Aorta (tissue), 5 donors: ENCODE data around the gene FBXO10. TPM values are rescaled to one million over a fixed set of nuclear protein-coding genes. Genes with fewer than 3 reads are reported as not detected.

Experiments
- ATAC-seq: fragments of 200-7000 bp; cut with Tn5 transposase; one replicate; pipeline ENCODE4 v1.9.1; 2022; ENCODE audit warnings: moderate library complexity; ENCODE audit not compliant: low FRiP score
- DNase-seq, 2 donors: peaks; one replicate each; pipeline ENCODE4 v3.0.0-alpha.2; 2020
- H3K27ac ChIP-seq, 2 donors: one replicate each; pipeline ENCODE4 v1.5.1; 2013; ENCODE audit warnings: low read length in 2 of 2, mild to moderate bottlenecking in 2 of 2, moderate library complexity in 2 of 2, control low read depth in 1 of 2, inconsistent platforms in 1 of 2, low read depth in 1 of 2
- H3K27me3 ChIP-seq, 2 donors: one replicate each; pipeline ENCODE4 v1.6.1; 2013; ENCODE audit warnings: control low read depth in 1 of 2, low read length in 1 of 2, mild to moderate bottlenecking in 1 of 2, moderate library complexity in 1 of 2; ENCODE audit not compliant: insufficient read depth in 2 of 2, control insufficient read depth in 1 of 2
- H3K36me3 ChIP-seq, 2 donors: one replicate each; pipeline ENCODE4 v1.6.1; 2013; ENCODE audit warnings: control low read depth in 1 of 2, low read length in 1 of 2, mild to moderate bottlenecking in 1 of 2; ENCODE audit not compliant: insufficient read depth in 2 of 2, control insufficient read depth in 1 of 2
- H3K4me1 ChIP-seq, 2 donors: one replicate each; pipeline ENCODE4 v1.6.1; 2013; ENCODE audit warnings: low read length in 2 of 2, control low read depth in 1 of 2, mild to moderate bottlenecking in 1 of 2, moderate library complexity in 1 of 2; ENCODE audit not compliant: insufficient read depth in 2 of 2, control insufficient read depth in 1 of 2
- H3K4me3 ChIP-seq, 2 donors: one replicate each; pipeline ENCODE4 v1.5.1; 2013; ENCODE audit warnings: low read length in 2 of 2, control low read depth in 1 of 2, mild to moderate bottlenecking in 1 of 2
- H3K9me3 ChIP-seq: one replicate; pipeline ENCODE4 v1.6.1; 2013; ENCODE audit warnings: mild to moderate bottlenecking, low read length; ENCODE audit not compliant: control insufficient read depth
- WGBS, 2 donors: extraction: QIAGEN DNeasy Blood & Tissue Kit; methylation state at CpG; one replicate each; pipeline ENCODE4 v1.1.7; 2013; 5-methylcytosine and 5-hydroxymethylcytosine counted together
- intact Hi-C, 2 donors: fragments of 100-400 bp; cut with DNase I; formaldehyde crosslinking; loops; one replicate each; pipeline versions ENCODE4 v1.14.2 to v1.15.0; 2022
- polyA plus RNA-seq, 2 donors: library from polyadenylated mRNA; stranded (reverse); fragments of 200-250 nt; gene quantifications; one replicate each; pipeline ENCODE4 v1.2.3, GENCODE V29; 2013
- total RNA-seq, 2 donors: library from RNA; stranded (reverse); fragmentation: NEBNext Ultra II Directional; extraction: Animal tissue kit (Norgen Biotek cat#: 25700); gene quantifications; one replicate each; pipeline ENCODE4 v1.2.1, GENCODE V29; 2021
- donor health status: healthy with polysubstance abuse.
- donor health status: Bipolar disorder and iron deficiency.
- donor health status: DM: no; HTN: no; CAD: no.
- donor health status: DM: no; HTN: no; CAD: no.
- donor health status: DM: yes; HTN: yes; CAD: no.

The FBXO10 gene
- total and polyA plus RNA-seq, 4 donors: 0.38 to 7.8 (median 6.8) TPM

DNA sequence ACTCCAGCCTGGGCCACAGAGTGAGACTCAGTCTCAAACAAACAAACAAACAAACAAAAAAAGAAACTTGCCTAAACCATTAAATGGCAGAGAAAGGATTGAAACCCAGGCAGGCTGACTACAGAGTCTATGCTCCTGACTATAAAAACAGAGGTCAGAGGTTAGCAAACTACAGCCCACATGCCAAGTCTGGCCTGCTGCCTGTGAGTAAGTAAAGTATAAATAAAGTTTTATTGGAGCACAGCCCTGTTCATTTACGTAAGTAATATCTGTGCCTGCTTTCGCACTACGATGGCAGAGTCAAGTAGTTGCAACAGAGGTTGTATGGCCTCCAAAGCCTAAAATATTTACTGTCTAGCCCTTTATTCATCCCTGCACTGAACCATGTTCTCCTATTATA is 78.9 kb downstream of the FBXO10 start:
- Histone ChIP-seq H3K4me3 (no peak overlapping the region), H3K36me3 (peaks cover 7 to 9% of the 10 kb centered on the region in 2 donors), H3K4me1 (peaks cover 0 to 3% of the 10 kb centered on the region in 2 donors), H3K9me3 (no peaks in the 10 kb centered on the region), H3K27ac (no peak overlapping the region), H3K27me3 (no peaks in the 10 kb centered on the region)
- intact Hi-C loops: no loop called here
- DNase-seq (no peak), ATAC-seq (no peak)
- 95 to 96% methylated on average over 3 of the region's 3 CpGs for WGBS, 2 donors

- intact Hi-C loops: no loop called here
- WGBS, 2 donors: 5 to 13% methylated on average over 4 of the region's 4 CpGs
- ATAC-seq: peak; percentile 46
Observed at GRCh38 chr9:37496020-37496419, 80.2 kb downstream of the FBXO10 start.

DNA sequence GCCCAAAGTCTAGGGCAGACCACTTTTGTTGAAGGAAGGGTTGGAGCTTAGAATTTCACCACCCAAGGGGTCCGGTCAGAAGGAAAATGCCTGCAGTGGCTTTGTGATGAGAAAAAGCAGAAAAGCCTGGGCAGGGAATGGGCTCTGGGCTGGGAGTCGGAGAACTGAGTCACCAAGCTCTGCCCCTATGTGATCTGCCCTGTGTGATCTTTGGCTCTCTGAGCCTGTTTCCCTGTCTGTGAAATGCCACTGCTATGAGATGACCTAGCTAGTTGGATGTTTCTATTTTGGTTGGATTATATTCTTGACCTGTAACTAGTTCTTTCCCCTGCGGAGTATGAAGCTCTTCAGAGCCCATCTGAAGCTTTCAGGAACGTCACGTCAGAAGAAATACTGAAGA is 80.6 kb downstream of the FBXO10 start:
- intact Hi-C loops: loop anchor here in 1 of 2 donors (2.0 kb wide), 1 partner anchor 73 kb away; the partner anchor contains the start of gene GRHPR

More at GRCh38 chr9:37496020-37496419, 80.2 kb downstream of the FBXO10 start:
- Histone ChIP-seq H3K27me3 (no peaks in the 10 kb centered on the region), H3K9me3 (no peaks in the 10 kb centered on the region), H3K27ac (peak overlapping the region in 1 of 2 donors; percentile 94), H3K4me1 (peaks cover 0 to 3% of the 10 kb centered on the region in 2 donors), H3K4me3 (no peak overlapping the region), H3K36me3 (peaks cover 4 to 5% of the 10 kb centered on the region in 2 donors)
- DNase-seq: no peak

DNA sequence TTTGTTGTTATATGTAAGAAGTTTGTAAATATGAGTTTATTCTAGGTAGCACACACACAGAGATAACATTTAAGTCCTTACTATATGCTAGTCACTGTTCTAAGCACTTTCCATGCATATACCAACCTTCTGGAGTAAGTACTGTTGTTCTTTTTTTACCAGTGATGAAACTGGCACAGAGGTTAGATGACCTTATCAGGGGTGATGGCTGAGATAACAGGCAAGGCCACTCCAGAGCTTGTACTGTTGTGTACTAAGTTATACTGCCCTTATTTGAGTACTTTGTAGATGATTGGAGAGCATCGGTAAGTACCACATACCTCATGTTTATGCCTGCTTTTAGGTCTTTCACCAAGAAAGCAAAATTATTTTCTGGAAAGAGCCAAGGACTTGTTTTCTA is 84.2 kb downstream of the FBXO10 start:
- intact Hi-C loops: no loop called here
- H3K27ac ChIP-seq: peak overlapping the region in 1 of 2 donors; percentile 3
- H3K36me3 ChIP-seq: peaks cover 2 to 4% of the 10 kb centered on the region in 2 donors
- no peaks in the 10 kb centered on the region for H3K27me3 ChIP-seq
- no peak for ATAC-seq
- WGBS, 2 donors: 84 to 89% methylated on average over 1 of the region's 1 CpG
- H3K4me1 ChIP-seq: peaks cover 1 to 3% of the 10 kb centered on the region in 2 donors
- H3K9me3 ChIP-seq: no peaks in the 10 kb centered on the region
- no peak for DNase-seq
- H3K4me3 ChIP-seq: no peak overlapping the region

More for the DNA sequence above, 80.6 kb downstream of the FBXO10 start:
- 11 to 13% methylated on average over 5 of the region's 5 CpGs for WGBS, 2 donors
- peaks cover 0 to 3% of the 10 kb centered on the region in 2 donors for H3K4me1 ChIP-seq
- no peaks in the 10 kb centered on the region for H3K9me3 ChIP-seq
- no peaks in the 10 kb centered on the region for H3K27me3 ChIP-seq
- ATAC-seq (peak; percentile 73), DNase-seq (no peak)
- H3K27ac ChIP-seq: peak overlapping the region; percentile 18 to 94
- H3K36me3 ChIP-seq: peaks cover 3 to 4% of the 10 kb centered on the region in 2 donors
- no peak overlapping the region for H3K4me3 ChIP-seq

DNA sequence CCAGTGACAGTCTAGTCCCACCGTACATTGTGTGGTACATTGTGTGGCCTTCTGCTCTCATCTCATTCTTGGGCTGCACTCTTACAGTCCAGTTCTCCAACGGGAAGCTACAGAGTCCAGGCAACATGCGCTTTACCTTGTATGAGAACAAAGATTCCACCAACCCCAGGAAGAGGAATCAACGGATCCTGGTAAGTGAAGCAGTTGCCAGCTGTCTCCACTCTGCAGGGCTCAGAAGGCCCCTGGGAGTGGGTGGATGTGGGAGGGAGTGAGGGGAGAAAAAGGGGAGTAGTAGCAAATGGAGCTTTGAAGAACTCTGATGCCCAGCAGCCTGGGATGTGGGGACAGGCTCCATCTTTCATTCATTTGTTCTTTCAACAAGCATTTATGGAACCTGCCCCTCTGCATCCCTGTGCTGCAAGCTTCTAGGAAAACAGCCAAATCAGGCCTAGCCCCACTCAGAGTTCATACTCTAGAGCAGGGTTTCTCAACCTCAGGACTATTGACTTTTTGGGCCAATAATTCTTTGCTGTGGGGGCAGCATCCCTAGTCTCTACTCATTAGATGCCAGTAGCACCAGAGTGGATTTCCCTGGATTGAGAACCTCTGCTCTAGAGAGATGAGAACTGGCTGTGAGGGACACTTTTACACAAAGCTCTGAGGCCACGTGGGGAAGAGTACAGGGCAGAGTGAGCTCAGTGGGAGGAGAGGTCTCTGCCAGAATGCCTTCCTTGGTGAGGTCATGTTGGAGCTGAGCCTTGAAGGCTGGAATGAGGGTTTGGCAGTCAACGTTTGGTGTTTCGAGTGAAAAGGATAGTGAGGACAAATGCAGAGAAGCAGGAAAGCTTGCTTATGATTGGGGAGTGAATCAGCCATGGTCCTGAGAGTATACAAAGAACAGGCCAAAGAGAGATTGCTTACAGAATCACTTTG is 89.3 kb downstream of the FBXO10 start:
- H3K9me3 ChIP-seq: no peaks in the 10 kb centered on the region
- no peak overlapping the region for H3K4me3 ChIP-seq
- H3K36me3 ChIP-seq: no peaks in the 10 kb centered on the region
- intact Hi-C loops: loop anchor here (2.0 to 10.0 kb wide), 4 partner anchors 90 to 908 kb away; partner anchors contain the start of genes ALDH1B1 (in 1 of the 2), DCAF10 (in 1 of the 2), FBXO10 (in 1 of the 2) and TOMM5 (in 1 of the 2)
- H3K27me3 ChIP-seq: no peaks in the 10 kb centered on the region
- peak overlapping the region; percentile 87 to 93 for H3K27ac ChIP-seq
- ATAC-seq: peak; percentile 84
- peak in 1 of 2 donors; percentile 82 for DNase-seq
- WGBS, 2 donors: 7 to 8% methylated on average over 7 of the region's 7 CpGs
- H3K4me1 ChIP-seq: peaks cover 0 to 6% of the 10 kb centered on the region in 2 donors

GRCh38 chr9:37486256-37486615 is 89.9 kb downstream of the FBXO10 start:
- DNase-seq: no peak
- intact Hi-C loops: loop anchor here (2.0 to 10.0 kb wide), 4 partner anchors 91 to 909 kb away; partner anchors contain the start of genes ALDH1B1 (in 1 of the 2), DCAF10 (in 1 of the 2), FBXO10 (in 1 of the 2) and TOMM5 (in 1 of the 2)
- 3 to 4% methylated on average over 7 of the region's 7 CpGs for WGBS, 2 donors

GRCh38 chr9:37485389-37486255 is 90.6 kb downstream of the FBXO10 start, which contains the start of gene POLR1E:
Gene POLR1E, plus strand, starts transcription at chr9:37485948. Its CDS starts 100 bp downstream, at chr9:37486048.
- DNase-seq (peak; percentile 96 to 98), ATAC-seq (peak; percentile 97)
- no peaks in the 10 kb centered on the region for H3K27me3 ChIP-seq
- no peaks in the 10 kb centered on the region for H3K9me3 ChIP-seq
- peak within 1 kb of the TSS; percentile 87 to 93 for H3K27ac ChIP-seq
- no peaks in the 10 kb centered on the region for H3K36me3 ChIP-seq
- WGBS, 2 donors: 3 to 4% methylated on average over 46 to 56 of the region's 56 CpGs
- H3K4me3 ChIP-seq: peak within 1 kb of the TSS; percentile 45 to 48
- intact Hi-C loops: loop anchor here (2.0 to 10.0 kb wide), 4 partner anchors 92 to 909 kb away; partner anchors contain the start of genes ALDH1B1 (in 1 of the 2), DCAF10 (in 1 of the 2), FBXO10 (in 1 of the 2) and TOMM5 (in 1 of the 2)
- peaks cover 0 to 6% of the 10 kb centered on the region in 2 donors for H3K4me1 ChIP-seq

More at GRCh38 chr9:37486256-37486615, 89.9 kb downstream of the FBXO10 start:
- H3K4me1 ChIP-seq: peaks cover 0 to 6% of the 10 kb centered on the region in 2 donors
- peak overlapping the region; percentile 87 to 93 for H3K27ac ChIP-seq
- no peak for ATAC-seq
- H3K36me3 ChIP-seq: no peaks in the 10 kb centered on the region
- no peaks in the 10 kb centered on the region for H3K9me3 ChIP-seq
- H3K4me3 ChIP-seq: peak overlapping the region in 1 of 2 donors; percentile 48
- H3K27me3 ChIP-seq: no peaks in the 10 kb centered on the region

DNA sequence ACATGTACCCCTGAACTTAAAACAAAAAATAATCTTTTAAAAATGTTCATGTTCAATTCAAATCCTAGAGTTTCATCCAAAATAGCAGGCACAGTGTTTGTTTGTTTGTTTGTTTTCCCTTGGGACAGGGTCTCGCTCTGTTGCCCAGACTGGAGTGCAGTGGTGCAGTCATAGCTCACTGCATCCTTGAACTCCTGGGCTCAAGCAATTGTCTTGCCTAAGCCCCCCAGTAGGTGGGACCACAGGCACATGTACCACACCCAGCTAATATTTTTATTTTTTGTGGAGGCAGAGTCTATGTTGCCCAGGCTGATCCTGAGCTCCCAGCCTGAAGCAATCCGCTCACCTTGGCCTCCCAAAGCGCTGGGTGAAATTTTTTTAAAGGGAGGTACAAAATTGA is 95.4 kb downstream of the FBXO10 start:
- intact Hi-C loops: loop anchor here (5.0 to 10.0 kb wide), 3 partner anchors 112 to 914 kb away; partner anchors contain the start of genes ALDH1B1 (in 1 of the 2), DCAF10 (in 1 of the 2) and TOMM5 (in 1 of the 2)
- ATAC-seq: no peak
- WGBS, 2 donors: 70 to 80% methylated on average over 3 of the region's 3 CpGs

More for the DNA sequence above, 95.4 kb downstream of the FBXO10 start:
- Histone ChIP-seq H3K27ac (no peak overlapping the region), H3K27me3 (no peaks in the 10 kb centered on the region), H3K36me3 (no peaks in the 10 kb centered on the region), H3K9me3 (no peaks in the 10 kb centered on the region), H3K4me3 (no peak overlapping the region), H3K4me1 (no peaks in the 10 kb centered on the region)
- no peak for DNase-seq
